K562 (cell line): ENCODE measurements around the gene SPINK4. TPM values are rescaled to one million over a fixed set of nuclear protein-coding genes. Genes with fewer than 3 reads are reported as not detected.
A peak's percentile ranks its signal among the peaks of the same experiment; 100 is the strongest.

ENCODE experiments used
- EP400 ChIP-seq: fragments of 450-650 bp; IDR thresholded peaks from 2 replicates; pipeline ENCODE4 v1.6.1; 2017; ENCODE audit warnings: antibody characterized with exemption, mild to moderate bottlenecking, moderate library complexity
- FOXK2 ChIP-seq, 2 experiments: fragments of 450-650 bp; IDR thresholded peaks in 1 of 2; conservative IDR thresholded peaks in 1 of 2; 2 replicates each; pipeline ENCODE4 v1.6.1; 2016; ENCODE audit warnings: low read depth in 2 of 2, mild to moderate bottlenecking in 1 of 2
- PBX2 ChIP-seq, 2 experiments: IDR thresholded peaks in 1 of 2; conservative IDR thresholded peaks in 1 of 2; 2 replicates each; pipeline ENCODE4 v1.6.1; 2016; ENCODE audit warnings: low read depth in 2 of 2, mild to moderate bottlenecking in 1 of 2, missing compliant biosample characterization in 1 of 2, missing genetic modification characterization in 1 of 2, moderate library complexity in 1 of 2
- PPARD ChIP-seq: fragments of 250-450 bp; sonication (Bioruptor Pico); IDR thresholded peaks from 2 replicates; pipeline ENCODE4 v1.8.0; 2022; ENCODE audit warnings: inconsistent platforms, mild to moderate bottlenecking, moderate library complexity
- SMARCA4 ChIP-seq: fragments of 450-650 bp; IDR thresholded peaks from 2 replicates; pipeline ENCODE4 v1.6.1; 2016
- TEAD4 ChIP-seq, 2 experiments: sonication (generic) in 1 of 2; formaldehyde crosslinking in 1 of 2; IDR thresholded peaks; 2 replicates each; pipeline versions ENCODE4 v1.6.1 to v1.8.0; 2012 to 2022; ENCODE audit warnings: borderline replicate concordance in 1 of 2, inconsistent platforms in 1 of 2, low read length in 1 of 2, mild to moderate bottlenecking in 1 of 2, missing genetic modification reagents in 1 of 2
- polyA plus RNA-seq, 8 experiments: library from polyadenylated mRNA; depleted of rRNA in 4 of 8; stranded (reverse) in 5 of 8; unstranded in 3 of 8; fragments of >200 nt; fragmentation: Nextera tagmentation in 2 of 8; fragmentation: Illumina TruSeq in 1 of 8; extraction: Ambion mirVana in 2 of 8; extraction: Trizol in 1 of 8; gene quantifications; 2 replicates each; pipeline versions ENCODE4 v1.2.1 to v1.2.3, GENCODE V29; 2011 to 2014; ENCODE audit warnings: inconsistent platforms in 1 of 8, missing spikeins in 1 of 8
- total RNA-seq, 7 experiments: library from RNA; depleted of rRNA in 6 of 7; stranded (reverse); fragments of >200 nt in 6 of 7; fragmentation: Illumina TruSeq in 2 of 7; extraction: Trizol in 2 of 7; gene quantifications; 2 replicates each; pipeline versions ENCODE4 v1.2.1 to v1.2.3, GENCODE V29; 2011 to 2021; ENCODE audit warnings: low replicate concordance in 1 of 7
- TF ChIP-seq, protein P1 (sequence below), 3 experiments: IDR thresholded peaks in 2 of 3; conservative IDR thresholded peaks in 1 of 3; 2 replicates each; pipeline ENCODE4 v1.5.1; 2011 to 2012; ENCODE audit warnings: low read length in 3 of 3, mild to moderate bottlenecking in 3 of 3, control low read depth in 2 of 3, improper control_type of control experiment in 1 of 3, inconsistent platforms in 1 of 3, low read depth in 1 of 3, mixed read lengths in 1 of 3, moderate library complexity in 1 of 3; ENCODE audit not compliant: insufficient read depth in 2 of 3
- TF ChIP-seq, protein P2 (sequence below): fragments of 450-650 bp; IDR thresholded peaks from 2 replicates; pipeline ENCODE4 v1.6.1; 2016; ENCODE audit warnings: low read depth
- TF ChIP-seq, protein P3 (sequence below): fragments of 450-650 bp; IDR thresholded peaks from 2 replicates; pipeline ENCODE4 v1.6.1; 2016

The SPINK4 gene
- total and polyA plus RNA-seq, 9 of the 15 experiments (the other 6 are each of a cell fraction or from before 2014, with no cell fraction given), result 0.74 to 5.5 (median 2.1) TPM; not detected in 2

- peak; percentile 29; the same call in 1 of the 2 replicates for TF ChIP-seq TEAD4 (IDR thresholded peaks at IDR 0.05; ENCODE audit: low read length)
- TF ChIP-seq TEAD4 (CRISPR knock-in tag; IDR thresholded peaks at IDR 0.05; ENCODE audit: borderline replicate concordance), result no peak
- TF ChIP-seq, protein P1, sequence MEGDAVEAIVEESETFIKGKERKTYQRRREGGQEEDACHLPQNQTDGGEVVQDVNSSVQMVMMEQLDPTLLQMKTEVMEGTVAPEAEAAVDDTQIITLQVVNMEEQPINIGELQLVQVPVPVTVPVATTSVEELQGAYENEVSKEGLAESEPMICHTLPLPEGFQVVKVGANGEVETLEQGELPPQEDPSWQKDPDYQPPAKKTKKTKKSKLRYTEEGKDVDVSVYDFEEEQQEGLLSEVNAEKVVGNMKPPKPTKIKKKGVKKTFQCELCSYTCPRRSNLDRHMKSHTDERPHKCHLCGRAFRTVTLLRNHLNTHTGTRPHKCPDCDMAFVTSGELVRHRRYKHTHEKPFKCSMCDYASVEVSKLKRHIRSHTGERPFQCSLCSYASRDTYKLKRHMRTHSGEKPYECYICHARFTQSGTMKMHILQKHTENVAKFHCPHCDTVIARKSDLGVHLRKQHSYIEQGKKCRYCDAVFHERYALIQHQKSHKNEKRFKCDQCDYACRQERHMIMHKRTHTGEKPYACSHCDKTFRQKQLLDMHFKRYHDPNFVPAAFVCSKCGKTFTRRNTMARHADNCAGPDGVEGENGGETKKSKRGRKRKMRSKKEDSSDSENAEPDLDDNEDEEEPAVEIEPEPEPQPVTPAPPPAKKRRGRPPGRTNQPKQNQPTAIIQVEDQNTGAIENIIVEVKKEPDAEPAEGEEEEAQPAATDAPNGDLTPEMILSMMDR (IDR thresholded peaks at IDR 0.05 in 2 of 3, conservative IDR thresholded peaks at IDR 0.05 in 1 of 3; ENCODE audit: insufficient read depth in 2 of 3, low read depth in 1 of 3, low read length in 3 of 3), result peak; percentile 46 to 80 (median 64); a peak in 5 of 6 replicates
- TF ChIP-seq, protein P2, sequence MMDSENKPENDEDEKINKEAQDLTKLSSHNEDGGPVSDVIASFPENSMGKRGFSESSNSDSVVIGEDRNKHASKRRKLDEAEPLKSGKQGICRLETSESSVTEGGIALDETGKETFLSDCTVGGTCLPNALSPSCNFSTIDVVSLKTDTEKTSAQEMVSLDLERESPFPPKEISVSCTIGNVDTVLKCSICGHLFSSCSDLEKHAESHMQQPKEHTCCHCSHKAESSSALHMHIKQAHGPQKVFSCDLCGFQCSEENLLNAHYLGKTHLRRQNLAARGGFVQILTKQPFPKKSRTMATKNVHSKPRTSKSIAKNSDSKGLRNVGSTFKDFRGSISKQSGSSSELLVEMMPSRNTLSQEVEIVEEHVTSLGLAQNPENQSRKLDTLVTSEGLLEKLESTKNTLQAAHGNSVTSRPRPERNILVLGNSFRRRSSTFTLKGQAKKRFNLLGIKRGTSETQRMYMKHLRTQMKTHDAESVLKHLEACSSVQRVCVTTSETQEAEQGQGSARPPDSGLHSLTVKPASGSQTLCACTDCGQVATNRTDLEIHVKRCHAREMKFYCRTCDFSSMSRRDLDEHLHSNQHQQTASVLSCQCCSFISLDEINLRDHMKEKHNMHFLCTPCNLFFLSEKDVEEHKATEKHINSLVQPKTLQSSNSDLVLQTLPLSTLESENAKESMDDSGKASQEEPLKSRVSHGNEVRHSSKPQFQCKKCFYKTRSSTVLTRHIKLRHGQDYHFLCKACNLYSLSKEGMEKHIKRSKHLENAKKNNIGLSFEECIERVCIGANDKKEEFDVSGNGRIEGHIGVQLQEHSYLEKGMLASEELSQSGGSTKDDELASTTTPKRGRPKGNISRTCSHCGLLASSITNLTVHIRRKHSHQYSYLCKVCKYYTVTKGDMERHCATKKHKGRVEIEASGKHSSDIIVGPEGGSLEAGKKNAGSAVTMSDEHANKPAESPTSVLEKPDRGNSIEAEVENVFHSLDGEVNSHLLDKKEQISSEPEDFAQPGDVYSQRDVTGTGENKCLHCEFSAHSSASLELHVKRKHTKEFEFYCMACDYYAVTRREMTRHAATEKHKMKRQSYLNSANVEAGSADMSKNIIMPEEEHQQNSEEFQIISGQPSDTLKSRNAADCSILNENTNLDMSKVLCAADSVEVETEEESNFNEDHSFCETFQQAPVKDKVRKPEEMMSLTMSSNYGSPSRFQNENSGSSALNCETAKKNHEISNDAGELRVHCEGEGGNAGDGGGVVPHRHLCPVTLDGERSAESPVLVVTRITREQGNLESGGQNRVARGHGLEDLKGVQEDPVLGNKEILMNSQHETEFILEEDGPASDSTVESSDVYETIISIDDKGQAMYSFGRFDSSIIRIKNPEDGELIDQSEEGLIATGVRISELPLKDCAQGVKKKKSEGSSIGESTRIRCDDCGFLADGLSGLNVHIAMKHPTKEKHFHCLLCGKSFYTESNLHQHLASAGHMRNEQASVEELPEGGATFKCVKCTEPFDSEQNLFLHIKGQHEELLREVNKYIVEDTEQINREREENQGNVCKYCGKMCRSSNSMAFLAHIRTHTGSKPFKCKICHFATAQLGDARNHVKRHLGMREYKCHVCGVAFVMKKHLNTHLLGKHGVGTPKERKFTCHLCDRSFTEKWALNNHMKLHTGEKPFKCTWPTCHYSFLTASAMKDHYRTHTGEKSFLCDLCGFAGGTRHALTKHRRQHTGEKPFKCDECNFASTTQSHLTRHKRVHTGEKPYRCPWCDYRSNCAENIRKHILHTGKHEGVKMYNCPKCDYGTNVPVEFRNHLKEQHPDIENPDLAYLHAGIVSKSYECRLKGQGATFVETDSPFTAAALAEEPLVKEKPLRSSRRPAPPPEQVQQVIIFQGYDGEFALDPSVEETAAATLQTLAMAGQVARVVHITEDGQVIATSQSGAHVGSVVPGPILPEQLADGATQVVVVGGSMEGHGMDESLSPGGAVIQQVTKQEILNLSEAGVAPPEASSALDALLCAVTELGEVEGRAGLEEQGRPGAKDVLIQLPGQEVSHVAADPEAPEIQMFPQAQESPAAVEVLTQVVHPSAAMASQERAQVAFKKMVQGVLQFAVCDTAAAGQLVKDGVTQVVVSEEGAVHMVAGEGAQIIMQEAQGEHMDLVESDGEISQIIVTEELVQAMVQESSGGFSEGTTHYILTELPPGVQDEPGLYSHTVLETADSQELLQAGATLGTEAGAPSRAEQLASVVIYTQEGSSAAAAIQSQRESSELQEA, result no peak
- TF ChIP-seq PBX2 (CRISPR knock-in tag; IDR thresholded peaks at IDR 0.05; ENCODE audit: low read depth), result no peak
- peak; percentile 97 for TF ChIP-seq PBX2 (tag; conservative IDR thresholded peaks at IDR 0.05; ENCODE audit: low read depth)
- TF ChIP-seq SMARCA4, result 0 out of 2 replicates have a peak, but pooled peaks have one; percentile 16
- no peak for TF ChIP-seq PPARD (CRISPR knock-in tag)
- TF ChIP-seq FOXK2 (conservative IDR thresholded peaks at IDR 0.05 in 1 of 2, IDR thresholded peaks at IDR 0.05 in 1 of 2; ENCODE audit: low read depth in 2 of 2), result 0 out of 4 replicates have a peak, but pooled peaks of 1 of the 2 experiments have one; percentile 33
- TF ChIP-seq, protein P3, sequence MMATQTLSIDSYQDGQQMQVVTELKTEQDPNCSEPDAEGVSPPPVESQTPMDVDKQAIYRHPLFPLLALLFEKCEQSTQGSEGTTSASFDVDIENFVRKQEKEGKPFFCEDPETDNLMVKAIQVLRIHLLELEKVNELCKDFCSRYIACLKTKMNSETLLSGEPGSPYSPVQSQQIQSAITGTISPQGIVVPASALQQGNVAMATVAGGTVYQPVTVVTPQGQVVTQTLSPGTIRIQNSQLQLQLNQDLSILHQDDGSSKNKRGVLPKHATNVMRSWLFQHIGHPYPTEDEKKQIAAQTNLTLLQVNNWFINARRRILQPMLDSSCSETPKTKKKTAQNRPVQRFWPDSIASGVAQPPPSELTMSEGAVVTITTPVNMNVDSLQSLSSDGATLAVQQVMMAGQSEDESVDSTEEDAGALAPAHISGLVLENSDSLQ, result peak; percentile 96
- TF ChIP-seq EP400, result peak; percentile 33; the same call in 1 of the 2 replicates
These were observed 14.4 kb upstream of the SPINK4 start (continued) for GRCh38 chr9:33225319-33226147.
